DMS79 treated with DMSO at 0.1 percent for 48 hours (cell line): ENCODE measurements around the gene DUSP19.

Experiments used
- DNase-seq: peaks from one replicate; lab custom pipeline; 2025; lab: John Stamatoyannopoulos, UW

The DUSP19 gene

DNA sequence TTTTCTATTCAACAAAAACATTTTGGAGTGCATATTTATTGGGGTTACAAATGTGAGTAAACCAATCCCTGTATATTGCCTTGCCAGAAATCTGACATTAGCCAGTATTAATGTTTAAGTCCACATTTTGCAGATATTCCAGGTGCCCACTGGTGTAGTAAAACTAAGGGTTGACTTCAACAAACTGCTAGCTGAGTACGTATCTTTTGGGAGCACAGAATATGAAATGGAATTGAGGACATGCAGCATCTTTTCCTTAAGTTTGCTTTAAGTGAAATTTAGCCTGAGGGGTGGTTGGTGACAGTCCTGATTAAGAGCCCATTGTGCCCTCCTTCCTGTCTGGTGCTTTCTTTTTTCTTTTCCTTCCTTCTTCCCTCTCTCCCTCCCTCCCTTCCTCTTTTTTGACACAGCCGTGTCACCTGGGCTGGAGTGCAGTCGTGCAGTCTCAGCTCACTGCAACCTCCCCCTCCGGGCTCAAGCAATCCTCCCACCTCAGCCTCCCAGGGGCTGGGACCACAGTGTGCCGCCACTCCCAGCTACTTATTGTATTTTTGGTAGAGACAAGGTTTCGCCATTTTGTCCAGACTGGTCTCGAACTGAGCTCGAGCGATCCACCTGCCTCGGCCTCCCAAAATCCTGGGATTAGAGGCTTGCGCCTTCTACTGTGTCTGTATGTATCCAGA lies 47.3 kb downstream of the DUSP19 start:
- no peak for DNase-seq

- no peak for DNase-seq
Observed at GRCh38 chr2:183126635-183127034, 48.1 kb downstream of the DUSP19 start.

DNA sequence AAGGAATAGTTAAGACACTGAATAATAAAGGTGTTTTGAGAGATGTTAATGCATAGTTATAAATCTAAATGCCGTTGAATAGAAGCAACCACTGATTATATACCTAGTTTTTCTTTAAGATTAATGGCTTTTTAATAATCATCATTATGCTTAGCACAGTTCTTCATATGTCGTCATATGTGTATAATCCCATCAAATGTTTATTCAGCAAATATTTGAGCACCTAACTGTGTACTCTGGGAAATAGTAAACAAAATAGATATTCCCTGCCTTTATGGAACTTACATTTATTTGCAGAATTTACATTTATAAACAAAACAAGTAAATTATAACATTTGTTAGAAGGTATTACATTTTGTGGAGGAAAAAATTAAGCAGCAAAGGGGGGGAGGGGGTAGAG lies 55.5 kb downstream of the DUSP19 start:
- no peak for DNase-seq

DNA sequence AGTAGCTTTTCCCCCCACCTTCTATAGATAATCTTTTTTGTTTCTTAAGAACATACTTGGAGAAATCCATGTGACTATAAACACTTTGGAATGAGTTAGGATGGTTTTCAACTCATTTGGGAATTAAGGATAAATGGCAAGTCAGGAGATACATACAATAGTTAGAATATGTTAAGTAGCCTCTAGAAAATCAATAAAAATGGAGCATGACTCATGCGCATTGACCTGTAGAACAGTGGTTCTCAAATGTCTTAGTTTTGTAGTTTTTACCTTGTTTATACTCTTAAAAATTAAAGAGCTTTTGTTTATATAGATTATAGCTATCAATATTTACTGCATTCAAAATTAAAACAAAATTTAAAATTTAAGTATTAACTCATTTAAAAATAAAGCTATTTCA lies 70.4 kb downstream of the DUSP19 start:
- no peak for DNase-seq

DNA sequence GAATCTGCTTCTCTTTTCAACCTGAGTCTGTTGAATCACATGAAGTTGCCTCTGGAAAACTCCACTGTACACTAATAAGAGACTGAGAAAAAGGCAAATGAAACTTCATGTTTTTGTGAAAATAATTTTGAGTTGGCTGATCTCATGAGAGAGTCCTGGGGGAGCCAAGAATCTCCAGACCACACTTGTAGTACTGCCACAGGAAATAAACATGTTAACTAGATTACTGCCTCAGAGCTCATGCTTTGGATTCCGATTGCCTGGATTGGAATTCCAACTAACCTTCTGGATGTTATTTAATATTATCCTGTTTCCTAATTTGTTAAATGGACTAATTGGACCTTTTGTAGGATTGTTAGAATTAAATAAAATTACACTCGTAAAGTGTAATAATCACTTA lies 70.9 kb downstream of the DUSP19 start:
- DNase-seq = no peak
